Measurements from ENCODE around the gene RRP12.

- no peak for TF ChIP-seq MAFK (IDR thresholded peaks at IDR 0.05; ENCODE audit: low read depth, low read length)
- TF ChIP-seq, protein P1, sequence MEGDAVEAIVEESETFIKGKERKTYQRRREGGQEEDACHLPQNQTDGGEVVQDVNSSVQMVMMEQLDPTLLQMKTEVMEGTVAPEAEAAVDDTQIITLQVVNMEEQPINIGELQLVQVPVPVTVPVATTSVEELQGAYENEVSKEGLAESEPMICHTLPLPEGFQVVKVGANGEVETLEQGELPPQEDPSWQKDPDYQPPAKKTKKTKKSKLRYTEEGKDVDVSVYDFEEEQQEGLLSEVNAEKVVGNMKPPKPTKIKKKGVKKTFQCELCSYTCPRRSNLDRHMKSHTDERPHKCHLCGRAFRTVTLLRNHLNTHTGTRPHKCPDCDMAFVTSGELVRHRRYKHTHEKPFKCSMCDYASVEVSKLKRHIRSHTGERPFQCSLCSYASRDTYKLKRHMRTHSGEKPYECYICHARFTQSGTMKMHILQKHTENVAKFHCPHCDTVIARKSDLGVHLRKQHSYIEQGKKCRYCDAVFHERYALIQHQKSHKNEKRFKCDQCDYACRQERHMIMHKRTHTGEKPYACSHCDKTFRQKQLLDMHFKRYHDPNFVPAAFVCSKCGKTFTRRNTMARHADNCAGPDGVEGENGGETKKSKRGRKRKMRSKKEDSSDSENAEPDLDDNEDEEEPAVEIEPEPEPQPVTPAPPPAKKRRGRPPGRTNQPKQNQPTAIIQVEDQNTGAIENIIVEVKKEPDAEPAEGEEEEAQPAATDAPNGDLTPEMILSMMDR (conservative IDR thresholded peaks at IDR 0.05; ENCODE audit: low read depth, low read length) = no peak
- TF ChIP-seq POLR2A (IDR thresholded peaks at IDR 0.05; ENCODE audit: low read depth, low read length) = no peak
- no peak for TF ChIP-seq CEBPB (IDR thresholded peaks at IDR 0.05; ENCODE audit: low read depth, low read length)
- TF ChIP-seq, protein P2, sequence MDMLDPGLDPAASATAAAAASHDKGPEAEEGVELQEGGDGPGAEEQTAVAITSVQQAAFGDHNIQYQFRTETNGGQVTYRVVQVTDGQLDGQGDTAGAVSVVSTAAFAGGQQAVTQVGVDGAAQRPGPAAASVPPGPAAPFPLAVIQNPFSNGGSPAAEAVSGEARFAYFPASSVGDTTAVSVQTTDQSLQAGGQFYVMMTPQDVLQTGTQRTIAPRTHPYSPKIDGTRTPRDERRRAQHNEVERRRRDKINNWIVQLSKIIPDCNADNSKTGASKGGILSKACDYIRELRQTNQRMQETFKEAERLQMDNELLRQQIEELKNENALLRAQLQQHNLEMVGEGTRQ (IDR thresholded peaks at IDR 0.05; ENCODE audit: low read depth, low read length) = no peak
- TF ChIP-seq RCOR1 (IDR thresholded peaks at IDR 0.05; ENCODE audit: insufficient replicate concordance, low read length) = no peak
- no peak for TF ChIP-seq BHLHE40 (IDR thresholded peaks at IDR 0.05; ENCODE audit: low read depth, low read length)
- TF ChIP-seq RFX5 (IDR thresholded peaks at IDR 0.05; ENCODE audit: low read depth, low read length) = no peak
These were observed 75.4 kb downstream of the RRP12 start for GRCh38 chr10:97325754-97326153.

All from IMR-90 (cell line).